GM10266 (cell line): ENCODE data around the gene CLIC5.
A peak's percentile ranks its signal among the peaks of the same experiment; 100 is the strongest.

Source experiments
- DNase-seq: peaks from one replicate; pipeline ENCODE4 v3.0.0; 2012; ENCODE audit errors: extremely low spot score
- CTCF ChIP-seq: IDR thresholded peaks from 2 replicates; pipeline ENCODE4 v1.5.1; 2012; ENCODE audit warnings: mild to moderate bottlenecking, low read depth; ENCODE audit not compliant: control insufficient read depth, insufficient read depth; ENCODE audit errors: missing control alignments

Gene CLIC5

GRCh38 chr6:46048646-46049297, 33.1 kb upstream of the CLIC5 start:
- DNase-seq, result no peak
- TF ChIP-seq CTCF, result no peak

- no peak for DNase-seq
- no peak for TF ChIP-seq CTCF
These were observed 31.0 kb upstream of the CLIC5 start for GRCh38 chr6:46046558-46047174.

GRCh38 chr6:46044881-46045617, 29.4 kb upstream of the CLIC5 start:
- no peak for DNase-seq
- no peak for TF ChIP-seq CTCF

- peak; percentile 49 for DNase-seq
These were observed 26.8 kb upstream of the CLIC5 start for GRCh38 chr6:46042355-46042999.

GRCh38 chr6:46040288-46040687, 24.6 kb upstream of the CLIC5 start:
- no peak for DNase-seq
- TF ChIP-seq CTCF, result no peak

More at GRCh38 chr6:46042355-46042999, 26.8 kb upstream of the CLIC5 start:
- TF ChIP-seq CTCF, result peak; percentile 54

GRCh38 chr6:46039646-46040045, 24.0 kb upstream of the CLIC5 start:
- no peak for TF ChIP-seq CTCF
- no peak for DNase-seq
